Forelimb muscle (tissue), 1 donor: ENCODE data around the gene TNNI2. TPM values are rescaled to one million over a fixed set of nuclear protein-coding genes. Genes with fewer than 3 reads are reported as not detected.
"Not testable (repeated sequence)": the region's sequence is repeated elsewhere in the genome, so short reads cannot be mapped to it uniquely, and the experiment has no call there.

Experiments
- DNase-seq: peaks from one replicate; pipeline ENCODE4 v3.0.0-alpha.2; 2013; ENCODE audit warnings: low read depth
- polyA plus RNA-seq: library from polyadenylated mRNA; unstranded; fragments of 120-200 nt; gene quantifications from one replicate; pipeline ENCODE4 v1.2.1, GENCODE V29; 2013; ENCODE audit not compliant: insufficient read length

TNNI2 gene
- 3,886 TPM for polyA plus RNA-seq

GRCh38 chr11:1838426-1839144, at the start of gene TNNI2:
Gene TNNI2, plus strand, starts transcription at chr11:1838981. Its CDS starts 716 bp downstream, at chr11:1839697.
- no peak for DNase-seq

- no peak for DNase-seq
Measured at GRCh38 chr11:1791912-1792311, 46.9 kb upstream of the TNNI2 start.

- DNase-seq: no peak
Measured at GRCh38 chr11:1792461-1792860, 46.3 kb upstream of the TNNI2 start.

- no peak for DNase-seq
Measured at GRCh38 chr11:1793081-1793480, 45.7 kb upstream of the TNNI2 start.

- no peak for DNase-seq
Measured at GRCh38 chr11:1796413-1797011, 42.3 kb upstream of the TNNI2 start.

GRCh38 chr11:1797391-1798125, 41.2 kb upstream of the TNNI2 start:
- no peak for DNase-seq

- DNase-seq: no peak
Measured at GRCh38 chr11:1803246-1803645, 35.5 kb upstream of the TNNI2 start.

GRCh38 chr11:1803835-1804519, 34.8 kb upstream of the TNNI2 start:
- DNase-seq: not testable (repeated sequence)

- DNase-seq: no peak
Measured at GRCh38 chr11:1805525-1805924, 33.3 kb upstream of the TNNI2 start.

- DNase-seq: no peak
Measured at GRCh38 chr11:1807264-1807995, 31.4 kb upstream of the TNNI2 start.

- no peak for DNase-seq
Measured at GRCh38 chr11:1810761-1811160, 28.0 kb upstream of the TNNI2 start.

- DNase-seq: no peak
Measured at GRCh38 chr11:1812274-1812673, 26.5 kb upstream of the TNNI2 start.

GRCh38 chr11:1812801-1813200, 26.0 kb upstream of the TNNI2 start:
- no peak for DNase-seq

- not testable (repeated sequence) for DNase-seq
Measured at GRCh38 chr11:1813356-1813755, 25.4 kb upstream of the TNNI2 start.

GRCh38 chr11:1814691-1815090, 24.1 kb upstream of the TNNI2 start:
- DNase-seq: no peak

- DNase-seq: no peak
Measured at GRCh38 chr11:1815311-1815710, 23.5 kb upstream of the TNNI2 start.

- DNase-seq: no peak
Measured at GRCh38 chr11:1815751-1816150, 23.0 kb upstream of the TNNI2 start.

- DNase-seq: no peak
Measured at GRCh38 chr11:1817000-1817399, 21.8 kb upstream of the TNNI2 start.

GRCh38 chr11:1817511-1817910, 21.3 kb upstream of the TNNI2 start:
- no peak for DNase-seq

- DNase-seq: no peak
Measured at GRCh38 chr11:1819074-1819473, 19.7 kb upstream of the TNNI2 start.
